ENCODE measurements around the gene CDK4. TPM values are rescaled to one million over a fixed set of nuclear protein-coding genes. Genes with fewer than 3 reads are reported as not detected.

The CDK4 gene
- total and polyA plus RNA-seq, 4 donors: 28.1 to 69.1 (median 38.2) TPM

DNA sequence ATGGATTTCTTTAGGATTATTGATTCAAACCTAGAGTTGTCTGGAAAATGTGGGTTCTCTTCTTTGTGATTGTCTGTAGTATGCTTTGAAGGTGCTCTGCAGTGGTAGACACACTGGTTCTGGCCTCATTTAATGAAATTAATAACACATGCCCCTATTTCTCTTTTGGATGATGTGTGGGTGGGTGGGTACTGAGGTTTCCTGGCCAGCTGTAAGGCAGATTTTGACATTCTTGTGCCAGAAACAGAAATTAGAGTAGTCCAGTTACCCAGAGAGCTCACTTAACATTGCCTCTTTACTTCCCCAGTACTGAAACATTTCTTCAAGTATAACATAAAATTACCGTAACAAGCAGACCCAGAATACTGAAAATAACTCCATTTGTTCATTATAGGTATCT lies 44.9 kb upstream of the CDK4 start (continued):
- TF ChIP-seq TAF1 (conservative IDR thresholded peaks at IDR 0.05): no peak

GRCh38 chr12:57795354-57795753 lies 43.2 kb upstream of the CDK4 start:
- Histone ChIP-seq H3K27me3 (ENCODE audit: control insufficient read depth in 4 of 4, insufficient read depth in 4 of 4, low read length in 3 of 4) (no peaks in the 10 kb centered on the region), H3K4me3 (ENCODE audit: low read depth in 1 of 3, low read length in 3 of 3) (no peak overlapping the region), H3K36me3 (ENCODE audit: control insufficient read depth in 4 of 4, insufficient read depth in 3 of 4, low read depth in 1 of 4, low read length in 3 of 4) (peaks cover 4 to 60% (median 41%) of the 10 kb centered on the region in 4 donors), H3K9ac (ENCODE audit: low read depth in 1 of 2, low read length in 2 of 2) (no peak overlapping the region), H3K9me3 (ENCODE audit: control insufficient read depth in 4 of 4, low read length in 3 of 4) (no peaks in the 10 kb centered on the region), H3K4me1 (ENCODE audit: control insufficient read depth in 4 of 4, insufficient read depth in 4 of 4, low read length in 3 of 4) (no peaks in the 10 kb centered on the region), H3K27ac (ENCODE audit: low read depth in 1 of 2, low read length in 2 of 2) (no peak overlapping the region)
- WGBS: 96% methylated on average over 6 of the region's 6 CpGs
- TF ChIP-seq JUND (IDR thresholded peaks at IDR 0.05): no peak
- no peak for TF ChIP-seq EGR1 (IDR thresholded peaks at IDR 0.05; ENCODE audit: low read depth in 2 of 2)
- TF ChIP-seq, protein P1, sequence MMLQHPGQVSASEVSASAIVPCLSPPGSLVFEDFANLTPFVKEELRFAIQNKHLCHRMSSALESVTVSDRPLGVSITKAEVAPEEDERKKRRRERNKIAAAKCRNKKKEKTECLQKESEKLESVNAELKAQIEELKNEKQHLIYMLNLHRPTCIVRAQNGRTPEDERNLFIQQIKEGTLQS (IDR thresholded peaks at IDR 0.05): no peak
- TF ChIP-seq, protein P2, sequence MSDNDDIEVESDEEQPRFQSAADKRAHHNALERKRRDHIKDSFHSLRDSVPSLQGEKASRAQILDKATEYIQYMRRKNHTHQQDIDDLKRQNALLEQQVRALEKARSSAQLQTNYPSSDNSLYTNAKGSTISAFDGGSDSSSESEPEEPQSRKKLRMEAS (IDR thresholded peaks at IDR 0.05): no peak
- no peak for TF ChIP-seq REST (IDR thresholded peaks at IDR 0.05)
- no peak for TF ChIP-seq HNF4G (IDR thresholded peaks at IDR 0.05)
- no peak for TF ChIP-seq ZBTB33 (IDR thresholded peaks at IDR 0.05)
- no peak for TF ChIP-seq NR2F2 (IDR thresholded peaks at IDR 0.05)
- TF ChIP-seq CTCF (IDR thresholded peaks at IDR 0.05; ENCODE audit: low read depth, low read length, missing input control): no peak
- TF ChIP-seq HNF4A (conservative IDR thresholded peaks at IDR 0.05): no peak
- no peak for TF ChIP-seq SP1 (IDR thresholded peaks at IDR 0.05)
- no peak for TF ChIP-seq RXRA (IDR thresholded peaks at IDR 0.05)
- TF ChIP-seq TAF1 (conservative IDR thresholded peaks at IDR 0.05): no peak
- no peak for DNase-seq (ENCODE audit: low spot score)

DNA sequence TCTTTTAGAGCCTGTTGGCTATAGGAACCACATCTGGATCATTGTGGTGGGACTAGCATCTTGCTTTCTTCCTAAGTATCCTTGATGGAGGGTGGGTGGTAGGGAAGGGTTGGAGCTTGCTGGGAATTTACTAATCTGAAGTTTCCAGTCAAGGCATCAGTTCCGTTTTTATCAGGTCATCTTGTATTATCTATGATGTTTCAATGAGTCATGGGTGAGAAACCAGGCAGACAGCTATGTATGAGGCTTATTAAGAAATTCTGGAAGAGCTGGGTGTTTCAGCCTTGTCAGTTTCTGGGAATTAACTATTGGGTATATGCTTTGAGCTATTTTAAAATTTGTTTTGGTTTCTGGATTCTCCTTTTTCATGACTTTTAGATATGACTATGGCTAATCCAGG lies 41.8 kb upstream of the CDK4 start:
- H3K27ac ChIP-seq (ENCODE audit: low read depth in 1 of 2, low read length in 2 of 2): no peak overlapping the region
- no peaks in the 10 kb centered on the region for H3K4me1 ChIP-seq (ENCODE audit: control insufficient read depth in 4 of 4, insufficient read depth in 4 of 4, low read length in 3 of 4)
- no peak overlapping the region for H3K4me3 ChIP-seq (ENCODE audit: low read depth in 1 of 3, low read length in 3 of 3)
- peaks cover 4 to 52% (median 33%) of the 10 kb centered on the region in 4 donors for H3K36me3 ChIP-seq (ENCODE audit: control insufficient read depth in 4 of 4, insufficient read depth in 3 of 4, low read depth in 1 of 4, low read length in 3 of 4)
- DNase-seq (ENCODE audit: low spot score): no peak
- WGBS: 63% methylated on average over 1 of the region's 1 CpG
- no peak overlapping the region for H3K9ac ChIP-seq (ENCODE audit: low read depth in 1 of 2, low read length in 2 of 2)
- no peaks in the 10 kb centered on the region for H3K9me3 ChIP-seq (ENCODE audit: control insufficient read depth in 4 of 4, low read length in 3 of 4)
- no peaks in the 10 kb centered on the region for H3K27me3 ChIP-seq (ENCODE audit: control insufficient read depth in 4 of 4, insufficient read depth in 4 of 4, low read length in 3 of 4)
- no peak for TF ChIP-seq RAD21 (IDR thresholded peaks at IDR 0.05)
- no peak for TF ChIP-seq HNF4G (IDR thresholded peaks at IDR 0.05)
- no peak for TF ChIP-seq TAF1 (conservative IDR thresholded peaks at IDR 0.05)
- TF ChIP-seq YY1 (IDR thresholded peaks at IDR 0.05): no peak
- TF ChIP-seq ZBTB33 (IDR thresholded peaks at IDR 0.05): no peak
- no peak for TF ChIP-seq GABPA (IDR thresholded peaks at IDR 0.05 in 1 of 2, conservative IDR thresholded peaks at IDR 0.05 in 1 of 2)
- TF ChIP-seq REST (IDR thresholded peaks at IDR 0.05): no peak
- no peak for TF ChIP-seq EGR1 (IDR thresholded peaks at IDR 0.05; ENCODE audit: low read depth in 2 of 2)
- TF ChIP-seq SP1 (IDR thresholded peaks at IDR 0.05): no peak
